HG03045 (cell line): ENCODE measurements around the gene NRL.

Source experiments
- ATAC-seq: cut with Tn5 transposase; IDR thresholded peaks from one replicate; pipeline ENCODE4 v1.9.1; 2021; ENCODE audit warnings: mild to moderate bottlenecking, moderate library complexity; ENCODE audit not compliant: unreplicated experiment

Gene NRL

GRCh38 chr14:24083462-24083861 is 31.3 kb downstream of the NRL start:
- no peak for ATAC-seq

DNA sequence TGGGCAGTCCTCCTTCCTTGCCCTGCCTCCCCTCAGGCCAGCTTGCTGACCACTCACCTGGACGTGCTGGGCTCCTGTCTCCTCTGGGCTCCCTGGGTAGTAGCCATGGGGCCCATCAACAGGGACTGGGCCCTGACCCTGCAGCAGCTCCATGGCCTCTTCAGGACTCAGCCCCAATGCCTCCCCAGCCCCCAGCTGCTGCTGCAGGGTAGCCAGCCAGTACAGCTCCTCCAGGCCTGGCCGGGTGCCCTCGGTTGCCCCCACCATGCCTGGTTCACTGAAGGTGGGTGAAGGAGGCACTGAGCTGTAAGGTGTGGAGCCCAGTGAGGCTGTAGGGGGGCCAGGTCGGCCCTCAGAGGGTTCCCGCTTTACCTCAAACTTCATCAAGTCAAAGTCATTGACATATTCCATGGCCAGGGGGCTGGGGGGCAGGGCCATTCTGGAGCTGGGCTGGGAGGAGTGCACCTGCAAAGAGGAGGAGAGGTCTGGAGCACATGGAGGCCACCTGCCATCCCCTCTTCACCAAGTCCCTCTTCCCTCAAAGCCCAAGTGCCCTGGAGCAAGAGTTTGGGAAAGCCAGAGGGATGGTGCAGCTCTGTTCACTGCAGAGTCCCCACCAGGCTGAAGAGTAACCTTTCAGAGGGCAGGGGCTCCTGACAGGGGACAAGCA is 32.2 kb downstream of the NRL start:
- no peak for ATAC-seq

DNA sequence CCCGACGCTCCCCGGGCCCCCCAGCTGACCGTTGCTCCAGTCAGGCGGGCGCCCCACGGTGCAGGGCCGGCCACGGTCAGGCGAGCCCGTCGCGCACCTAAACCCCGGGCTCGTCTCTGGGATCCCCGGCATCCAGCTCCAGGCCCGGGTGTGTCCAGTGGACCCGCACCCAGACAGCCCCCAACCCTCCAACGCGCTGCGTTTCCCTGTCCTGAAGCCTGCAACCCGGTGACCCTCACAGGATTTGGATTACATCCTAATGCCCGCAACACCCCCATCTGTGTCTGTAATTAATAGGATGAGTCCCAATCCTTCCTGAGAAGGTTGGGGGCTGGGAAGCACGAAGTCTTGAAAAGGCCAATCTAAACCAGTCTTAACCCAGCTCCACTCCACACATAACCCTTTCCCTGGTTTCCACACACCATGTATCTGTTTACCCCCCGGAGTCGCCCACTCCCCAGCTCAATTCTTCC is 33.0 kb downstream of the NRL start:
- no peak for ATAC-seq

DNA sequence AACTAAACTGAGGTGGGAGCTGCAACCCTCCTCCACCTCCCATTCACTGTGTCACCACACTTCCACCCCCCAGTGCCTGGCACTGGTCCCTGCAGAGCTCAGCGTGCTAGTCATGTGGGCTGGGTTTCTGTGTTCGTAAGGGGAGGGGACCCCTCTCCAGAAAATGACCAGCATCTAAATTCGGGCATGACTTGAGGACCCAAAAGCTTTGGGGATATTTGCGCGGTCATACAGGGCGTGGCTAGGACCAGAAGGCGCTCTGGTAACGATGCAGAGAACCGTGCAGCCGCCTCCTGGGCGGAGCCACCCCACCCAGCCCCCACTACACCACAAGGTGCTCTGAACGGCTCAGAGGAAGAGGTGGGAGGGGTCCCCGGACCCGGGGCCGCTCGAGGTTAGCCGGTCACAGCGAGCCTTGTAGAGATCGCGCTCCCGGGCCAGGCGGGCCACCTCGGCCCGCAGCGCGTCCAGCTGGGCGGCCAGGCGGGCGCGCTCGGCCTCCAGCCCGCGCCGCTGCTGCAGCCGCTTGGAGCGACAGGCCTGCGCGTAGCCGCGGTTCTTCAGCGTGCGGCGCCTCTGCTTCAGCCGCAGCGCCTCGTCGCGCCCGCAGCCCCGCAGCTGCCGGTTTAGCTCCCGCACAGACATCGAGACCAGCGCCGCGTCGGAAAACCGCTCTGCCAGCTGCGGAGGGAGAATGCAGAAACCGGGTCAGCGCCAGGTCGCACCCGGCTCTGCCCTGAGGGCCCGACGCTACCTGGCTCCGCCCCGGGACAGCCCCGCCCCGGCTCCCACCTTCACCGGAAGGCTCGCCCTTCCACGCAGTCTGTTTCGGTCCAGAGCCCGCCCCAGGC is 33.6 kb downstream of the NRL start:
- ATAC-seq: peak; percentile 92

GRCh38 chr14:24080142-24080530 is 34.6 kb downstream of the NRL start:
- no peak for ATAC-seq

GRCh38 chr14:24079491-24080141 is 35.1 kb downstream of the NRL start:
- ATAC-seq: no peak

DNA sequence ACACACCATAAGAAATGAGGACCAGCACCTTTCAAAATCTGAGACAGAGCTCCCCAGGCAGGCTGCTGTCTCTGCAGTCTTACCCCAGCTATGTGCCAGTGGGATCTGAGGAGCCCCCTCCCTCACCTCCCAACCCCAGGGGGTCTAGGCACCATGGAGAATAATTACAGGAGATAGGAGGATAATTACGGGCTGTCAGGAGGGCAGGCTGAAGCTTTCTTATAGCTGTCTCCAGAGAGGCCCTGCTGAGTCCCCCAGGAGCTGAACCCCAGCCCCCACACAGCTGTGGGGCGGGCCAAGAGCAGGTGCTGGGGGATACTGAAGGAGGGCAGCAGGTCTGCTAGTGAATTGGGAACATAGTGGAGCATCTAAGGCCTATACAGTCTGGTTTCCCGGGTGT is 36.6 kb downstream of the NRL start:
- no peak for ATAC-seq

GRCh38 chr14:24077086-24077485 is 37.7 kb downstream of the NRL start:
- no peak for ATAC-seq

GRCh38 chr14:24076302-24076601 is 38.5 kb downstream of the NRL start:
- no peak for ATAC-seq

GRCh38 chr14:24075485-24076301 is 39.1 kb downstream of the NRL start:
- ATAC-seq: no peak

GRCh38 chr14:24074625-24075484 is 39.9 kb downstream of the NRL start:
- ATAC-seq: no peak

- ATAC-seq: no peak
Observed at GRCh38 chr14:24072881-24073877, 41.6 kb downstream of the NRL start.

DNA sequence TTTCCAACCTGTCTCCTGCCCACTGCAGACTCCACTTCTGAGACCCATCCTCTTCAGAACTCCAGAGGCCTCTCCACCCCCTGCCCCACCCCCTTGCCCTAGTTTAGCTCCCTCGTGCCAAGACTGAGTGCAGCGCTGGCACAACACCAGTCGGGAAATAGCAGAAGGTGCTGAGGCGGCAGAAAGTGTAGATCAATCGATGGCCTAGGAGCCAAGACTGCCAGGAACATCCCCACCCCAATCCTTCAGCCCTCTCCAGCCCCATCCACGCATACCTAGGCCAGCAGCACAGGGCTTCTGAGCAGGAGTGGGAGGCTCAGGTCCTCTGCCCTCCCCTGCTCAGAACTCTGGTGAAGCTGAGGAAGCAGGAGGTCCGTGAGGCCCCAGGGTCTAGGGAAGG is 42.3 kb downstream of the NRL start:
- no peak for ATAC-seq

DNA sequence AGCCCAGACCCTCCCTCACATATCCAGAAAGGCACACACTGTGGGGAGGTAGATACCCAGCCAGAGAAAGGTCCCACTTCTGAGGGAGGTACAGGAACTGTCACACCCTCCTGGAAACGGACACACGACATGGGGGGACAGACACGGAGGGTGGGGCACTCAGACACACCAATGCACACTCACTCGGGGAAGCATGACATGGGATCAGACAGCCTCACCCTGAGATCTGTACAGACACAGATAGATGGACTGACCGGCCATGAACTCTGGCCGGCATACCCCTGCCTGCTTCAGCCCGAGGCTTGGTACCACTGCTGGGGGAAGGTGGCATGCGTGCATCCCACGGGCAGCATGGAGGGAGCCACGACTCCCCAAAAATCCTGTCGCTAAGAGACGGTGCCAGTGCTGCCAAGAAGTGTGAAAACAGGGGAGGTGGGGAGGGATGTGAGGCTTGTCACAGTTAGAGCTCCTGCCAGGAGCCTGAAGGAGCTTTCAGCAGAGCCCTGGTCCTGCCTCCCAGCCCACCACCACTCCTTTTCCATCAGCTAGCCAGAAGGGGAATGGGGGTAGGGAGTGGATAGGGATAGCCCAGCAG is 42.8 kb downstream of the NRL start:
- no peak for ATAC-seq

GRCh38 chr14:24071144-24071697 is 43.5 kb downstream of the NRL start, which contains the start of gene CPNE6:
CPNE6 (plus strand) TSS chr14:24071562; CDS start chr14:24072937, 1,375 bp downstream.
- ATAC-seq: no peak

- ATAC-seq: no peak
Observed at GRCh38 chr14:24070285-24071143, 44.2 kb downstream of the NRL start.

- ATAC-seq: no peak
Observed at GRCh38 chr14:24069411-24069735, 45.4 kb downstream of the NRL start.
